Hippocampal formation (tissue), 2 donors: ENCODE data around the gene SLC5A10.
"Not testable (repeated sequence)": the region's sequence is repeated elsewhere in the genome, so short reads cannot be mapped to it uniquely, and the experiment has no call there.

Experiments
- DNase-seq, 2 donors: peaks; one replicate each; lab custom pipeline; 2025; lab: John Stamatoyannopoulos, UW

The SLC5A10 gene

GRCh38 chr17:19017804-19018599, 66.0 kb downstream of the SLC5A10 start:
- no peak for DNase-seq

GRCh38 chr17:19018600-19018950, 66.6 kb downstream of the SLC5A10 start:
- no peak for DNase-seq

- DNase-seq: no peak
These were observed 67.3 kb downstream of the SLC5A10 start for GRCh38 chr17:19019041-19019941.

DNA sequence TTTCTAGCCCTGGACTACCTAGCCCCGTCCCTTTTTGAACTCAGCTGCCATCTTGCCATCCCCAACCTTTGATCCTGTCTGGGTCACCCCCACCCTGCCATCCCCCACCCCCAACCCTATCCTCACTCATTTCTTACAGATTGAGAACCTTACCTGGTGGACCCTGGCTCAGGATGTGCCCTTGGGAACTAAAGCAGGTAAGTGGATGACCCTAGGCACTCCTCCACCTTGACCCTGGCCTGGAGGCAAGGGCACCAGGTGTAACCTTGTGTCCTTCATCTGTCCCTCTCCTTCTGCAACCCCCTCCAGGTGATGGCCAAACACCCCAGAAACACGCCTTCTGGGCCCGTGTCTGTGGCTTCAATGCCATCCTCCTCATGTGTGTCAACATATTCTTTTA, 68.1 kb downstream of the SLC5A10 start:
- no peak for DNase-seq

- not testable (repeated sequence) for DNase-seq
These were observed 69.2 kb downstream of the SLC5A10 start for GRCh38 chr17:19021011-19021621.

- no peak for DNase-seq
These were observed 69.7 kb downstream of the SLC5A10 start for GRCh38 chr17:19021622-19022083.

DNA sequence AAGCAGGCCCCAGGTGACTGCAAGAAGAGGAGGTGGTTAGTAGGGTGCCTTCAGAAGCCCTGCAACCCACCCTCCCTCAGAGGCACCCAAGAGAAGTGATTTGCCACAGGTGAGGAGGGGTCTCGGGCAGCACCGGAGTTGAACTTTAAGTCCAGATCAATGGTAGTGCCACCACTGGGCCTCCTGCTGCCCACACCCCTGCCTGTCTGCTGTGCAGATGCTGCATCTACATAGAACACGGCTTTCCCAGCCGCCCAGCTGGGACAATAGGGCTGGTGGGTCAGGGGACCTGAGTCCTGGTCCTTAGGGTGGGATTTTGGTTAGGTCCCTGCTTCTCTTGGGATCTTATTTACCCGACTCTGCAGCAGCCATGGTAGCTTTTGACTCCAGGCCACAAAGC, 70.2 kb downstream of the SLC5A10 start:
- DNase-seq: no peak

DNA sequence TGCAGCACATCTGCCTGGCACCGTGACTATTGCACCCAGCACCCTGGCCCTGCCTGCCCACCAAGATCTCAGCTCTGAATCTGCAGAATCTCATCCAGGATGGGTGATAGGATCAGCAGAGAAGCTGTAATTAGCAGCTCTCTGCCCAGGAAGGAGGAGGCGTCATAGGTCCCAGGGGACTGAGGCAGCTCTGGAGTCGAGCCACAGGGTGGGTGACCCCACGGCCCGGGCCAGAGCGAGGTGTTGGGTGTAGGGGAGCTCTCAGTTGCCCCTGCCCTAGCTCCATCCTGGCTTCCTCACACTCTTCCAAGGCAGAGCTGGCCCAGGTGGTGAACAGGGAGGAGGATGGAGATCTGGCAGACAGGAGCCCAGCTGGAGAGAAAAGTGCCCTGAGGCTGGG, 70.8 kb downstream of the SLC5A10 start:
- DNase-seq: no peak

DNA sequence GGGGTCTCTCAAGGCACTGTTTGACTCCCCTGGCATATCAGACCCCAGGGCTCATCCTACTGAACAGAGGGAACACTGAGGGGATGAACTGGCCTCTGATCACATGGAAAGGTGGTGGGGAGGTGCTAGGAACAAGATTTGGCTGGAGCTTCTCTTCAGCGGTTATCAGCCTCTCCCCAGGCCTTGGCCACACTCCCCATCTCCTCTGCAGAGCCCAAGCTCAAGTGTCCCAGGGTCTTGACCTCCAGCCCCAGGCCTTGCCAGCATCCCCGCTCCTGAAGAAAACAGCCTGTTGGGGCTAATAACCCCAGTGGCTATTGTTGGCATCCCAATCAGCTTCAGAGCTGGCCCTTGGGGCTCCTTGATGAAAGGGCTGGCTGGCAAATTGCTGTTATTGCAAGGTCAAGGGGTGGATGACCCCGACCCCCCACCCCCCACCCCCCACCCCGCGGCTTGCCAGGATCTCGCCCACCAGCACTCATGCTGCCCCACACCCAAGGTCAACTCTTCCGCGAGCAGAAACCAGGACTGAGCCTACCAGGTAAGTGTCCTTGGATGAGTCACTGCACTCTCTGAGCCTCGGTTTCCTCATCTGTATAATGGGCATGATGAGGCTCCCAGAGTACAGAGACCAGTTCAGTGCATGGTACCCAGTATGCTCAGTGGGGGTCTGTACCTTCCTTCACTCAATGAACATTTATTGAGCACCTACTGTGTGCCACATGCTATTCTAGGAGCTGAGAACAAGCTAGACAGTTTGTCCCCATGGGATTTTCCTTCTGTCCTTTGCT, 71.4 kb downstream of the SLC5A10 start:
- DNase-seq: no peak

DNA sequence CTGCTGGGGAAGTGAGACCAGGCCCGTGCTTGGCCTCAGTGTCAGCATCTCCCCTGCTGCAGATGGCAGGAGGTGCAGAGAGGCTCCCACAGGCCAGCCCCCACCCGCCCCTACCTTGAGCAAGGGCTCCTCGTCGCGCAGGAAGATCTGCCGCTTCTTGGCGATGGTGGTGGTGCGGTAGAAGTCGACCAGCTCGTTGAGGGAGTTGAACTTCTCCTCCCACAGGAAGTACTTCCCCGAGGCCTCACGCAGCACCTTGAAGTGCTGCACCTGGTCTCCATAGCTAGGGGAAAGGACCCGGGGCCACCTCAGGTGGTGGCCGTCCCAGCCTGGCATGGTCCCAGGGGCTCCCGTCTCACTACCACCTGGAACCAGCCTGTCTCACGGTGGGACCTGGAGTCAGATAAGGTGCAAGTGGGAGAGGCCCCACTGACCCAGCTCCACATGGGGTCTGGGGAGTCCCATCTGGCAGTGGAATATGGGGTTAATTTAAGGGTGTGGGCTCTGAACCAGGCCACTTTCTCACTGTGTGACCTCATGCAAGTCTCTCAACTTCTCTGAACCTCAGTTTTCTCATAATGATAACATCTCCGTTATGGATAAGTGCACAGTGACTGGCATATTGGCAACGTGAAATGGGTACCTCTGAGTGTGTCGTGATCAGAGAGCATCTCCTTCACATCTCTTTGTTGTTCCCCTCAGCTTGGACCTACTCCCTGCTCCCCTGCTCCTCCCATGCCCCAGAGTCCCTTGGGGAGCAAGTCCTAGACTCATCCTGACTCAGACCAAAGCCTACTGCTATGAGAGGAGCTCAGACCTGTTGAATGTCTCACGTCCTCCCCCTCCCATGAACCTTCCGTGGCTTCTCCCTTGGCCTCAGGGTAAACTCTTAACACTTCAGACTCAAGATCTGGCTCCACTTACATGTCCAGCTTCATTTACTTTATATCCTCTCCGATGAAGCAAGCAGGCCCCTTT, 72.4 kb downstream of the SLC5A10 start:
- no peak for DNase-seq

GRCh38 chr17:19028671-19029070, 76.7 kb downstream of the SLC5A10 start:
- not testable (repeated sequence) for DNase-seq

DNA sequence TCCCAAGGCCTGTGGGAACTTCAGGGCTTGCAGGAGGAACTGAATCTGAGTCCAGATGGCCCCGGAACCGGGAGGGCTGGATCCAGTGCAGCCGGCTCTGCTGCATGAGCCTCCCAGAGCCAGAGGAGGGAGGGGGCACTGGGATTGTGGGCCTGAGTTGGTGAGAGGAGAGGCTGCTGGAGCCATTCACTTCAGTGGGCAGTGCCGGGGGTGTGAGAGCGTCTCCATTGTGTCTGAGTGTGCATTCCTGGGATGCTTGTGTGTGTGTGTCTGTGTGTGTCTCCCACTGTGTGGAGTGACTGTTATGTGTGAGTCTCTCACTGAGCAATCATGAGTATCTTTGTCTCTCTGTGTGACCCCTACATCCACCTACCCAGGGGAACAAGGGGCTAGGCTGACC, 77.8 kb downstream of the SLC5A10 start:
- not testable (repeated sequence) for DNase-seq

GRCh38 chr17:19030771-19031449, 78.9 kb downstream of the SLC5A10 start:
- not testable (repeated sequence) for DNase-seq

DNA sequence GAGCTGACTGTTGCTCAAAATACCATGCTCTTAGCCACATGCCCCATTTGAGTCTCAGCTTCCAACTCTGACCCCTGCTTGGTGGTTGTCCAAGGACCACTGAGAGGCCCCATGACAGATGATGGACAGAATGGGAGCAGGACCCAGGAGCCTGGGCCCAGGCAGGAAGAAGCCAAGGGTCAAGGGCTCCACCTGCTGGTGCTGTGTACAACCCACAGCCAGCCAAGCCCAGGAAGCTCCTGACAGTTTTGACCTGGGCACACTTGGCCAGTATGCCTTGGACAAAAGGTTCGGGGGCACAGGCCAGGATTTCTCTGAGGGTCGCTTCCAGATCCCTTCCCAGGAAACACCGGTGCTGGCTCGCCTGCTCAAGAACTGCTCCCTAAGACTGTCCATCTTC, 79.8 kb downstream of the SLC5A10 start:
- DNase-seq: not testable (repeated sequence)

DNA sequence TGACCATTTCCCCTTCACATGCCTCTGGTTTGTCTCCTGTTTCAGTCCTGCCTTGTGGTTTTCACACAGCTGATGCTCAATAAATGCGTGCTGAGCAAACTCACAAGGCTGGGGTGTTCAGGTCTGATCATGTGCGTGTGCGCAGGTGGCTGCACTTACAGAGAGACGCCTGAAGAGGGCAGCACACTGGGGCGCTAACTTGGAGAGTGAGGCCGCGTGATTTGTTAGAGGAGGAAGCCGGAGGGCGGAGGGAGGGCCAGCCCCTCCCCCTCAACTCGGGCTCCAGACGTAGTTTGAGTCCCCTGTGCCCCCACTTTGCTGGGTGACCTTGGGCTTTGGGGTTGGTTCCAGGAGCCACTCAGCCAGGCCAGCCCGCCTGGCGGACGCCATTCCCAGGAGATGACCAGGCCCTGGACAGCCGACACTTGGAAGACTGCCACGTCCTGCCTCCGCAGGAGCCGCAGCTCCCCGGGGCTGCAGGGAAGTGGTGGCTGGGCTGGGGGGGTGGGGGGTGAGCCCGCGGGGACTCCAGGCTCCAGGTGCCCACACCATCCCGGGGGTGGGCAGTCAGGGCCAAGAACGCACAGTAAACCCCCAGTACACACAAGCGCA, 80.5 kb downstream of the SLC5A10 start:
- DNase-seq: not testable (repeated sequence)

- not testable (repeated sequence) for DNase-seq
These were observed 84.2 kb downstream of the SLC5A10 start for GRCh38 chr17:19036186-19036585.

DNA sequence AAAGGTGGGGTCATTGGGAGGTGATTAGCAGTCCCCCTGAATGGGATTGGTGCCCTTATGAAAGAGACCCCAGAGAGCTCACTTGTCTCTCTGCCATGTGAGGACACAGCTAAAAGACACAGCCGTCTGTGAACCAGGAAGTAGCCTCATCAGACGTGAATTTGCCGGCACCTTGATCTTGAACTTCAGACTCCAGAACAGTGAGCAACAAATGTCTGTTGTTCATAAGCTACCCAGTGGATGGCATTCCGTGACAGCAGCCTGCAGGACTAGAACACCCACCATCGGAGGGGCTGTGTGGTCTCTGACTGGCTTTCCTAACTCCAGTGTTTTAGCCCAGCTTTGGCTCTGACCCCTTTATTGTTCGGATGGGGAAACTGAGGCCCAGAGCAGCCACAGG, 85.6 kb downstream of the SLC5A10 start:
- not testable (repeated sequence) for DNase-seq

GRCh38 chr17:19038007-19038406, 86.0 kb downstream of the SLC5A10 start:
- DNase-seq: not testable (repeated sequence)

- not testable (repeated sequence) for DNase-seq
These were observed 86.8 kb downstream of the SLC5A10 start for GRCh38 chr17:19038730-19039129.
